Stimulated activated CD8-positive, alpha-beta memory T cell treated with anti-CD3 and anti-CD28 coated beads, Interleukin-7, amount 100 ng/mL, for 24 hours (primary cell): Measurements from ENCODE around the gene PXN.
A peak's percentile ranks its signal among the peaks of the same experiment; 100 is the strongest.
"Not testable (repeated sequence)": the region's sequence is repeated elsewhere in the genome, so short reads cannot be mapped to it uniquely, and the experiment has no call there.

Experiments used
- DNase-seq: peaks from one replicate; pipeline ENCODE4 v3.0.0-alpha.2; 2020; ENCODE audit warnings: low read depth

Gene PXN

DNA sequence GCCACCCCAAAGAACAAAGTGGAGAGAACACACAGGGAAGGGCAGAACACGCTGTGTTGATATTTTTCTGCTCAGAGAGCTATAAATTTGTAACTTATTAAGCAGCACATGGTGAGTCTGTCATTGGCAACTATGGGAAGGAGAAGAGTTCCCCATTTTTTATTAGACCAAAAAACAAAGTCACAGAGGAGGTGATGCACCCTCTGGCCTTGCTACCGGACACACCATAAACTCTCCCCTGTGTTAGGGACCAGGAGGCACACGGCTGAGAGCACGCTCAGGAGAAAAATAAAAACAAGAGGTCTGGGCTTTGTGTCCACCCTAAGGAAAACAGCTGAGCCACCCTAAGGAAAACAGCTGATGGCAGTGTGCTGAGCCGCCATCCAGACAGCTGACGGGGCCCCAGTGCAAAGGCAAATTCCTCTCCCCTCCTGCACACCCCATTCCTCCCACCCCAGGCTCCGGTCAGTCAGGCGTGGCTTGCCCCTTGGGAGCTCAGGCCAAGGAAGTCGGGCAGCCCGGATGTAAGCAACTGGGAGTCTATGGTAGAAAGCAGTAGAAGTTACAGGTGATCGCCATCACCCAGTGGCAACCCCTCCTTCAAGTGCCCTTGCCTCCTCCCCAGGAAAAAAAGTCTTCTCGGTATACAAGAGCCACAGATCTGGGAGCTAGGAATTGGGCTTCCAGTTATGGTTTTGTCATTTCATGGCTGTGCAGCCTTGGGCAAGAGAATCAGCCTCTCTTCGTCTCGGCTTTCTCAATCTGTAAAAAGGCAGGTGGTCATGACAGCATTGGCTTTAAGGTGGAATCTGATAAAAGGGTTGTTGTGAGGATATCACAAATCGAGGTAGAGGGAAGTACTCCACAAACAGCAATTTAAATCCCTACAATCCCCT, 2.4 kb downstream of the PXN start:
- no peak for DNase-seq

- no peak for DNase-seq
Observed at GRCh38 chr12:120261951-120262851, 3.3 kb downstream of the PXN start.

- no peak for DNase-seq
Observed at GRCh38 chr12:120260607-120261006, 4.9 kb downstream of the PXN start.

DNA sequence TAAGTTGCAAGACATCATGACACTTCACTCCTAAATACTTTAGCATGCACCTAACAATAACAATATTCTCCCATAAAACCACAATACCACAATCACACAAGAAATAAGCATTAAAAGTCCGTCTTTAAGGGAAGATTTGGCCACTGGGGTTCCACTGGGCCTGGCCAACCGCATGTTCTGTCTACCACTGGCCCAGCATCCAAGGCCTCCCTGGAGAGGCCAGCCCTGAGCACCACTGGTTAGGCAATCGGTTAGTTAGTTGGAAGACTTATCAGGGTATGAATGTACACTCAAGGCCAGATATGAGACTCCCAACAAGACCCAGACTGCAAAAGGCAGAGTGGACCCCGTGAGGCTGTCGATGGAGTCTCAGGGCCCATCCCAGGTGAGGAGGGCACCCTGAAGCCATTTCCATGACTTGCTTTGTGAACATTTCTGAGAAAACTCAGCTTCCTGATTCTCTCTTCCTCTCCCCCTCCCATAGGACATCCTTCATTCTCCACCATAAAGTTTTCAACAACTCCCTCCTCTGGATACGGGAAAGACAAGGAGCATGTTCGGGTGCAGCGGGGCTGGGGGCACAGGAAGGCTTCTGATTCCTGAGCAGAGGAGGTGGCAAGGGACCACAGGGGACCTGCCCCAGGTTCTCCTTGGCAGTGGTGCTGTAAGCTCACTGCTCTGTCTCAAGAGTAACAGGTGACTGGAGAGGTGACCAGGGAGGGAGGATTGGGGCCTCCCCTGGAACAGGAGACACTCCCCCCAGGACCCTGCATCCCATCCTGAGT, 5.9 kb downstream of the PXN start:
- DNase-seq = no peak

GRCh38 chr12:120258323-120258896, 7.1 kb downstream of the PXN start:
- no peak for DNase-seq

- no peak for DNase-seq
Observed at GRCh38 chr12:120257041-120257821, 8.3 kb downstream of the PXN start.

DNA sequence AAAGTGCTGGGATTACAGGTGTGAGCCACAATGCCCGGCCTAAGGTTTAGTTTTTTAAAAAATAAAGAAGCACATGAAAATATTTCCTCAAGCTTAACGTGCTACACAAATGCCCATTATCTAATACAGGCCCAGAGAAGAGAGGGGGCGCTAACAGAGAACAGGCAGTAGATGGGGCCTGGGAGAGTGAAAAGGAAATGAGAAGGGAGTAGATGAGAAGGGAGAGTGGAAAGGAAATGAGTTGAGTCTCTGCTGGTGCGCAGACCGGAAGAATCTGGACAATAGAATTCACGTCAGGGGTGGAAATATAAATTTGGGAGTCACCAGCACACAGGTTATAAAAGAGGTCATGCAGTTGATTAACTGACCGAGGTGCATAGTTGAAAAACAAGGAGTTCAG, 10.7 kb downstream of the PXN start:
- DNase-seq = no peak

- not testable (repeated sequence) for DNase-seq
Observed at GRCh38 chr12:120253313-120253712, 12.2 kb downstream of the PXN start.

GRCh38 chr12:120252071-120252906, 13.2 kb downstream of the PXN start:
- DNase-seq = peak; percentile 48

- DNase-seq = not testable (repeated sequence)
Observed at GRCh38 chr12:120251364-120252070, 14.0 kb downstream of the PXN start.

GRCh38 chr12:120249875-120250795, 15.4 kb downstream of the PXN start:
- no peak for DNase-seq

DNA sequence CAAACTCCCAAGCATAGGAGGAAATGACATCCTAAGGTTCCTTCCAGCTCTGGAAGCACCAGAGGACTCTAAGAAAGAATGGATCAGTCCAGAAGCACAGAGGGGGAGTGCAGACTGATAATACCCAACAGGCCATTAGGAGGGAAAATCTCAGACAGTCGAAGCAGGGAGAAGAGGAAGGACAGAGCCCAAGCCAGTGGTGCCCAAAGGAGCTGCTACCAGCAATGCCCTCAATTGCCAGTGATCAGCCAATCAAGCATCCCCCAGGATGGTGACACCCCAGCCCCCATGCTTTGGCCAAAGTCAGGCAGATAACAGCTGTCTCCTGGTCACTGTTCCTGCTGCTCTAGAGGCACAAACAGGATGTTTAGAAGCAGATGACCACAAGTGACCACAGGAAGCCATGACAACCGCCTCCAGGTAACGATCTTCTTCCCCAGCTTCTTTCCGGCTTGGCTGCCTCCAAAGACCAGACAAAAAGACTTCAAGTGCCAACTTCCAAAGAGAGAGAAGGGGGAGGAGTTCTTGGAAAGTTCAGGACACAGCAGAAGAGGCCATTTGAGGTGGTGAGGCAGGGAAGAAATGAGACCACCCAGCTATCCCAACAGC, 16.2 kb downstream of the PXN start:
- DNase-seq = no peak

DNA sequence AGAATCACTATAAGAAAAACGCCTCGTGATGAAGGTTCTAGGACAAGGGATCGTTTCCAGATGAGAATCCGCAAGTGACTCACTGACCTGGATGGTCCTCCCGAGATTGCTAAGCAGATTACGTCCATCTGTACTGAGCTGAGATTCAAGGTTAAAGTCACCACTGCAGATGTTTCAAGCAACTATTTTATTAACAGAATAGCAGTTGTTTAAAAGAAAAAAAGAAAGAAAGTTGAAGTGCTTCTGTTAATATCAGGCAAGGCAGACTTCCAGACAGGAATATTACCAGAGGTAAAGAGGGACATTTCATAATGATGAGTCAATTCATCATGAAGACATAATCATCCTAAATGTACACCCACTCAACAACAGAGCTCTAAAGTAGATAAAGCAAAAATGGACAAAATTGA, 17.9 kb downstream of the PXN start:
- DNase-seq = no peak

- DNase-seq = no peak
Observed at GRCh38 chr12:120247183-120247582, 18.3 kb downstream of the PXN start.

DNA sequence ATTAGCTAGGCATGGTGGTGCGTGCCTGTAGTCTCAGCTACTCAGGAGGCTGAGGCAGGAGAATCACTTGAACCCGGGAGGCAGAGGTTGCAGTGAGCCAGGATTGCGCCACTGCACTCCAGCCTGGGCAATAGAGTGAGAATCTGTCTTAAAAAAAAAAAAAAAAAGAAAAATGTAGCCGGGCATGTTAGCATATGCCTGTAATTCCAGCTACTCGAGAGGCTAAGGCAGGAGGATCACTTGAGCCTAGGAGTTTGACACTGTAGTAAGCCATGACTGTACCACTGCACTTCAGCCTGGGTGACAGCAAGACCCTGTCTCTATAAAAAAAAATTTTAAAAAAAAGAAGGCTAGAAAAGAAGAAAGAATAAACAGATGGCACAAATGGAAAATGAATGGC, 18.8 kb downstream of the PXN start:
- not testable (repeated sequence) for DNase-seq

DNA sequence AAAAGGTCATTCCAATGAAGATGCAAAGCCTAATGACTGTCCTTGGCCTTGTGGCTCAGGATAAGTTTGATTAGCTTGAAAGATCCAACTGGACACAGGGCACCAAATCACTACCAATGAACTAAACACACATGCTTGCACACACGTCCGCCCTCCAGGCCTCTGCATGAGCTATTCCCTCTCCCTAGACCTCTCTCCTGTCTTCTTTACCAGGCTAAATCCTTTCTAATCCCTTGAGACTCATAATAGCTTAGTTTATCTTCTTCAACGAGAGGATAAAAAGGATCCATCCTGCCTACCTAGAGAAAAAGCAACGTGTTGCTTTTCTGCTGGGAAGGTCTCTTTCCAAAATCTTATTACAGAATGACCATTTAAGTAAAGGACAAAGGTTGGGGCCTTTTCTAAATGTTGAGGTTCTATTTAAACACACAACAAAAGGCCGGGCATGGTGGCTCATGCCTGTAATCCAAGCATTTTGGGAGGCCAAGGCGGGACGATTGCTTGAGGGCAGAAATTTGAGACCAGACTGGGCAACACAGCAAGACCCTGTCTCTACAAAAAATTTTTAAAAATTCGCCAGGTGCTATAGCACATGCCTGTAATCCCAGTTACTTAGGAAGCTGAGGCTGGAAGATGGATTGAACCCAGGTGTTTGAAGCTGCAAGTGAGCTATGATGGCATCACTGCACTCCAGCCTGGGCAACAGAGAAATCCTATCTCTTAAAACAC, 22.4 kb downstream of the PXN start:
- no peak for DNase-seq

DNA sequence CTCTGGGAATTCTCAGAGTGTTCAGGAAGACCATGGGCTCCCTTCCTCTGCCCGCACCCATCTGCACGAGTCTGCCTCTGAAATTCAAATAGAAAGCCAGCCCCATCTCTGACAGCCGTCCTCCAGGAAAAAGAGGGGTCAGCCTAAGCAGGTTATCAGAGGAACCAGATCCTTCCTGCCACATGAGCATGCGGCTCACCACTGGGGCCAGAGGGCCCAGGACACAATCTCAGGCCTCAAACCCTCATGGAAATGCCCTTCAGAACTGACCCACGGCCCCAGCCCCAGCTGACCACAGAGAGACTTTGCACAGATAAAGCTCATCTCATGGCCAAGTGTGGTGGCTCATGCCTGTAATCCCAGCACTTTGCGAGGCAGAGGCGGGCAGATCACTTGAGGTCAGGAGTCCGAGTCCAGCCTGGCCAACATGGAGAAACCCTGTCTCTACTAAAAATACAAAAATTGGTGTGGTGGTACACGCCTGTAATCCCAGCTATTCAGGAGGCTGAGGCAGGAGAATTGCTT, 23.2 kb downstream of the PXN start:
- DNase-seq = no peak
